ENCODE measurements around the gene COL6A1. TPM values are rescaled to one million over a fixed set of nuclear protein-coding genes. Genes with fewer than 3 reads are reported as not detected.

Gene COL6A1
- total RNA-seq, 1 experiment from 2014 or later = 193 TPM

GRCh38 chr21:46024141-46024540 lies 42.6 kb downstream of the COL6A1 start:
- H3K27ac Mint-ChIP-seq = no peak overlapping the region
- H3K36me3 Mint-ChIP-seq (ENCODE audit: insufficient read depth in 1 of 3, low read depth in 3 of 3) = peaks cover 0 to 2% (median 0%) of the 10 kb centered on the region in 3 experiments; a peak in 1 of 7 replicates
- H2AK5ac ChIP-seq (ENCODE audit: insufficient read length, low read length) = no peak overlapping the region
- no peak overlapping the region for H4K91ac ChIP-seq (ENCODE audit: insufficient read length, low read depth, low read length)
- H3K4me1 ChIP-seq (ENCODE audit: insufficient read depth, low read length) = no peaks in the 10 kb centered on the region
- H3K4me1 Mint-ChIP-seq = peaks cover 8 to 9% of the 10 kb centered on the region in 2 experiments
- no peaks in the 10 kb centered on the region for H3K27me3 ChIP-seq (ENCODE audit: insufficient read depth, low read length)
- no peak for TF ChIP-seq CTCF (conservative IDR thresholded peaks at IDR 0.05)
- no peaks in the 10 kb centered on the region for H4K20me1 ChIP-seq (ENCODE audit: control insufficient read depth, insufficient read depth, insufficient read length)
- H3K14ac ChIP-seq (ENCODE audit: insufficient read depth, low read length) = no peak overlapping the region
- no peak overlapping the region for H2BK5ac ChIP-seq (ENCODE audit: insufficient read length, low read length)
- H3K79me2 ChIP-seq (ENCODE audit: insufficient read depth, low read length) = no peaks in the 10 kb centered on the region
- no peak overlapping the region for H3K4me3 Mint-ChIP-seq
- H3K4me2 ChIP-seq (ENCODE audit: insufficient read depth, insufficient read length, low read length) = no peak overlapping the region
- WGBS (ENCODE audit: extremely low coverage, insufficient read length, low lambda C conversion rate) = no CpG with 5 or more reads among the region's 3 CpGs
- H2BK12ac ChIP-seq (ENCODE audit: insufficient read length, low read depth, low read length) = no peak overlapping the region
- H3K27me3 Mint-ChIP-seq (ENCODE audit: low read depth) = peaks cover 13% of the 10 kb centered on the region
- no peaks in the 10 kb centered on the region for H3K79me1 ChIP-seq (ENCODE audit: insufficient read depth, low read depth, low read length, poor library complexity, severe bottlenecking)
- H3K23ac ChIP-seq (ENCODE audit: insufficient read length, low read depth, low read length) = no peak overlapping the region
- no peak overlapping the region for H3T11ph ChIP-seq (ENCODE audit: low read length)
- no peak overlapping the region for H3K56ac ChIP-seq (ENCODE audit: insufficient read length, low read depth, low read length)
- no peak for DNase-seq
- no peak overlapping the region for H2AFZ ChIP-seq (ENCODE audit: low read length)
- no peak overlapping the region for H4K8ac ChIP-seq (replicated peaks; ENCODE audit: insufficient read length, low read depth, low read length)
- no peaks in the 10 kb centered on the region; a peak in 1 of 5 replicates for H3K9me3 Mint-ChIP-seq
- no peak overlapping the region for H3K4ac ChIP-seq (ENCODE audit: low read depth, low read length)
- H2BK20ac ChIP-seq (ENCODE audit: low read depth, low read length, poor library complexity, severe bottlenecking) = no peak overlapping the region
- no peaks in the 10 kb centered on the region for H3K23me2 ChIP-seq (ENCODE audit: insufficient read length, low read depth, low read length, poor library complexity, severe bottlenecking)
- no peak overlapping the region for H3K9ac ChIP-seq (ENCODE audit: extremely low read depth, insufficient read length, low read length)
- H3K9me3 ChIP-seq (ENCODE audit: control insufficient read depth, low read depth, low read length) = no peaks in the 10 kb centered on the region
- no peak overlapping the region for H3K27ac ChIP-seq (ENCODE audit: insufficient read length, low read depth, low read length)
- H4K5ac ChIP-seq (ENCODE audit: insufficient read length, low read depth, low read length) = no peak overlapping the region
- no peak overlapping the region for H3K18ac ChIP-seq (ENCODE audit: insufficient read length, low read depth, low read length)
- H2BK15ac ChIP-seq (ENCODE audit: low read depth, low read length) = no peak overlapping the region
- no peak overlapping the region for H2BK120ac ChIP-seq (ENCODE audit: low read depth, low read length, poor library complexity, severe bottlenecking)
